Left lung (tissue), 10 donors: ENCODE measurements around the gene SLC10A7. TPM values are rescaled to one million over a fixed set of nuclear protein-coding genes. Genes with fewer than 3 reads are reported as not detected.
A peak's percentile ranks its signal among the peaks of the same experiment; 100 is the strongest.

Experiments
- ATAC-seq: fragments of 200-7000 bp; cut with Tn5 transposase; one replicate; pipeline ENCODE4 v1.9.1; 2020; ENCODE audit warnings: moderate library complexity
- DNase-seq, 4 donors: peaks; one replicate each; pipeline ENCODE4 v3.0.0-alpha.2; 2013 to 2020
- H3K27ac ChIP-seq, 2 donors: fragments of 200-600 bp; sonication (generic) in 1 of 2; one replicate each; pipeline versions ENCODE4 v1.5.0 to v1.8.0; 2020 to 2021
- H3K27me3 ChIP-seq, 2 donors: fragments of 200-600 bp; sonication (generic) in 1 of 2; one replicate each; pipeline versions ENCODE4 v1.5.0 to v1.8.0; 2020 to 2021
- H3K36me3 ChIP-seq, 2 donors: fragments of 200-600 bp; sonication (generic) in 1 of 2; one replicate each; pipeline versions ENCODE4 v1.5.0 to v1.8.0; 2020 to 2021
- H3K4me1 ChIP-seq, 2 donors: fragments of 200-600 bp; one replicate each; pipeline ENCODE4 v1.8.0; 2021
- H3K4me3 ChIP-seq, 2 donors: fragments of 200-600 bp; sonication (generic) in 1 of 2; one replicate each; pipeline versions ENCODE4 v1.5.0 to v1.8.0; 2020 to 2021; ENCODE audit warnings: mild to moderate bottlenecking in 1 of 2
- H3K9me3 ChIP-seq, 2 donors: fragments of 200-600 bp; sonication (generic) in 1 of 2; one replicate each; pipeline versions ENCODE4 v1.5.0 to v1.8.0; 2020 to 2021
- intact Hi-C, 2 donors: fragments of 100-400 bp; cut with DNase I; formaldehyde crosslinking; loops; one replicate each; pipeline versions ENCODE4 v1.11.2 to v1.14.2; 2022
- polyA plus RNA-seq, 6 donors: library from polyadenylated mRNA; unstranded; fragments of 120-200 nt; gene quantifications; one replicate each; pipeline ENCODE4 v1.2.1, GENCODE V29; 2013; ENCODE audit not compliant: insufficient read length in 6 of 6
- total RNA-seq, 2 donors: library from RNA; stranded (reverse); fragmentation: NEBNext Ultra II Directional; extraction: Animal tissue kit (Norgen Biotek cat#: 25700); gene quantifications; one replicate each; pipeline ENCODE4 v1.2.1, GENCODE V29; 2021
- TF ChIP-seq, protein P1 (sequence below), 2 donors: fragments of 200-600 bp; sonication (generic) in 1 of 2; IDR thresholded peaks; one replicate each; pipeline versions ENCODE4 v1.5.0 to v1.8.0; 2021; ENCODE audit warnings: antibody characterized with exemption in 2 of 2
- donor health status: DM: no; HTN: yes; CAD: no.
- donor health status: DM: no; HTN: no; CAD: no.

The SLC10A7 gene
- total and polyA plus RNA-seq, 8 donors = 16.3 to 22.0 (median 18.1) TPM

DNA sequence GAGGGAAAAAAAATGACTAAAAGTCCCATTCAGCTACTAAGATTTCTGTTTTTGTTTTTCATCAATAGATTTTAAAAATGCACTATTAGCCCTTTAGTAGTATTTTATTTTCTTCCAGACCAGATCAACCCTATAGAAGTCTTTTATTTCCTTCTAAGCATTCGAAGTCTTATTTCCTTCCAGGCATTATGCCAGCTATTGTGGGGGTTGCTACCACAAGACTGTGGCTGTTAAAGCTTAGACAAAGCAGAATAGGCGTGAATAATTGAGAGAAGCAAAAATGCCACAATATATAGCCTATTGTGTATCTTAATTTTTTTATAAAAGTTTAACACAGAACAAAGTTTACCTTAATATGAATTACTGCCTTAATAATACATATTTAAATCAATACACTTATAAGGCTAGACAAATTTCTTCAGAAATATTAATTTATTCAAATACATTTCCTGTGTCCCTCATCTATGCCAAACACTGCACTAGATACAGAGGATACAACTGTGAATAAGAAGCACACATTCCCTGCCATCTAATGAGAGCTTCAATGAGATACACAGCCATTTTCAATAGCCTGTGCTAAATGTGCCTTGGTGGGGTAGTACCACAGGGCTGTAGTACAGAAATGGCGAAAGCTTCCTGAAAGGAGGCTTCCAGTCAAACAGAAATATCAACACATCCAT, 33.1 kb downstream of the SLC10A7 start:
- peaks cover 0 to 7% of the 10 kb centered on the region in 2 donors for H3K4me1 ChIP-seq
- DNase-seq = peak in 1 of 4 donors; percentile 19
- TF ChIP-seq, protein P1, sequence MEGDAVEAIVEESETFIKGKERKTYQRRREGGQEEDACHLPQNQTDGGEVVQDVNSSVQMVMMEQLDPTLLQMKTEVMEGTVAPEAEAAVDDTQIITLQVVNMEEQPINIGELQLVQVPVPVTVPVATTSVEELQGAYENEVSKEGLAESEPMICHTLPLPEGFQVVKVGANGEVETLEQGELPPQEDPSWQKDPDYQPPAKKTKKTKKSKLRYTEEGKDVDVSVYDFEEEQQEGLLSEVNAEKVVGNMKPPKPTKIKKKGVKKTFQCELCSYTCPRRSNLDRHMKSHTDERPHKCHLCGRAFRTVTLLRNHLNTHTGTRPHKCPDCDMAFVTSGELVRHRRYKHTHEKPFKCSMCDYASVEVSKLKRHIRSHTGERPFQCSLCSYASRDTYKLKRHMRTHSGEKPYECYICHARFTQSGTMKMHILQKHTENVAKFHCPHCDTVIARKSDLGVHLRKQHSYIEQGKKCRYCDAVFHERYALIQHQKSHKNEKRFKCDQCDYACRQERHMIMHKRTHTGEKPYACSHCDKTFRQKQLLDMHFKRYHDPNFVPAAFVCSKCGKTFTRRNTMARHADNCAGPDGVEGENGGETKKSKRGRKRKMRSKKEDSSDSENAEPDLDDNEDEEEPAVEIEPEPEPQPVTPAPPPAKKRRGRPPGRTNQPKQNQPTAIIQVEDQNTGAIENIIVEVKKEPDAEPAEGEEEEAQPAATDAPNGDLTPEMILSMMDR (IDR thresholded peaks at IDR 0.05) = no peak
- intact Hi-C loops = no loop called here
- no peak overlapping the region for H3K4me3 ChIP-seq
- no peak overlapping the region for H3K27ac ChIP-seq
- H3K36me3 ChIP-seq = peaks cover 0 to 19% of the 10 kb centered on the region in 2 donors
- ATAC-seq = no peak
- no peaks in the 10 kb centered on the region for H3K27me3 ChIP-seq
- H3K9me3 ChIP-seq = peaks cover 0 to 7% of the 10 kb centered on the region in 2 donors

DNA sequence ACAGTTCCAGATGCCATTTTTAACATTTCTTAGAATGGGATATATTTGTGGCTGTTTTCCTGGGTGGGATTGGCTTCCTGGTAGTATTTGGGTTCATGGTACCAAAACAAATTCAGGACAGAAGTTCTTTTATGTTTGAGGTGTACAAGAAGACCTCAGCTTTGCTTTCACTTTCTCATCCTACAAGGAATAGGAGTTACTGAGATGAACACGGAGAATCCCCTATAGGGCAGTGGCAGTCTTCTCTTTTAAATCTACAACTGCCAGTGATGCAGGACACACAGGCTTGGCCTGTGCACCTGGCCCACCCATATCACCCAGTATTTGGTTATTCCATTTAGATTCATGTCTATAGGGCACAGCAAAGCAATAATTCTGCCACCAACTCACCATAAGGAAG, 35.2 kb downstream of the SLC10A7 start:
- DNase-seq (no peak), ATAC-seq (no peak)
- H3K9me3 ChIP-seq = peaks cover 0 to 28% of the 10 kb centered on the region in 2 donors
- H3K27me3 ChIP-seq = no peaks in the 10 kb centered on the region
- H3K4me1 ChIP-seq = peaks cover 0 to 7% of the 10 kb centered on the region in 2 donors
- no peak overlapping the region for H3K4me3 ChIP-seq
- peaks cover 0 to 20% of the 10 kb centered on the region in 2 donors for H3K36me3 ChIP-seq
- intact Hi-C loops = no loop called here
- TF ChIP-seq, protein P1 (IDR thresholded peaks at IDR 0.05) = no peak
- no peak overlapping the region for H3K27ac ChIP-seq

DNA sequence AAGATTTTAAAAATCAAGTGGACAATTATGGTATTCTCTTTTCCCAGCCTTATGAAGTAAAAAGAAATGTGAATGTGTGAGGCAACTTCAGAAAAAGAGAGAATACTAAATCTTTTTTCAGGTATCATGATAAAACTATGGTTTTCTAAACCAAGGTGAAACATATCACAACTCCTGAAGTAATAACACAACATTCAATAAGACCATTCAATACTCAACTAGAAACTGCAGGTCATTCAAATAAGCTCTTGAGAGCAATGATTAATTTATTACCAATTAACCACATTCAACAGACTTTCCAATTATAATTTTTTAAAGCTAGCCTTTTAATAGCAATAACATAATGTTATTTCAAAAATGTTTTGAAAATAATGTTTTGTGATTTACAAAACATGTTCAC, 35.8 kb downstream of the SLC10A7 start:
- Histone ChIP-seq H3K4me3 (no peak overlapping the region), H3K27me3 (no peaks in the 10 kb centered on the region), H3K9me3 (peaks cover 0 to 30% of the 10 kb centered on the region in 2 donors), H3K4me1 (peaks cover 0 to 7% of the 10 kb centered on the region in 2 donors), H3K36me3 (peaks cover 0 to 20% of the 10 kb centered on the region in 2 donors), H3K27ac (no peak overlapping the region)
- ATAC-seq (no peak), DNase-seq (no peak)
- intact Hi-C loops = no loop called here
- TF ChIP-seq, protein P1 (IDR thresholded peaks at IDR 0.05) = no peak

DNA sequence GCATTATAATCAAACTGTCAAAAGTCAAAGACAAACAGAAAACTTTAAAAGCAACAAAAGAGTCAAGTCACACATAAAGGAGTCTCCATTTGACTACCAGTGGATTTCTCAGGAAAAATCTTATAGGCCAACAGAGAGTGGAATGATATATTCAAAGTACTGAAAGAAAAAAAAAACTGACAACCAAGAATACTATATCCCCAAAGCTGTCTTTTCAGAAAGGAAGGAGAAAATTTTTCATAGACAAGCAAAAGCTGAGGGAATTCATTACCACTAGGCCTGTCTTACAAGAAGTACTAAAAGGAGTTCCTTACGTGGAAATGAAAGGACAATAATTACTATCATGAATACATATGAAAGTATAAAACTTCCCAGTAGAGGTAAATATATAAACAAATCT, 39.0 kb downstream of the SLC10A7 start:
- TF ChIP-seq, protein P1 (IDR thresholded peaks at IDR 0.05) = no peak
- DNase-seq (no peak), ATAC-seq (no peak)
- Histone ChIP-seq H3K27ac (no peak overlapping the region), H3K27me3 (no peaks in the 10 kb centered on the region), H3K4me1 (no peaks in the 10 kb centered on the region), H3K4me3 (no peak overlapping the region), H3K9me3 (peaks cover 0 to 30% of the 10 kb centered on the region in 2 donors), H3K36me3 (peaks cover 0 to 20% of the 10 kb centered on the region in 2 donors)
- intact Hi-C loops = no loop called here

DNA sequence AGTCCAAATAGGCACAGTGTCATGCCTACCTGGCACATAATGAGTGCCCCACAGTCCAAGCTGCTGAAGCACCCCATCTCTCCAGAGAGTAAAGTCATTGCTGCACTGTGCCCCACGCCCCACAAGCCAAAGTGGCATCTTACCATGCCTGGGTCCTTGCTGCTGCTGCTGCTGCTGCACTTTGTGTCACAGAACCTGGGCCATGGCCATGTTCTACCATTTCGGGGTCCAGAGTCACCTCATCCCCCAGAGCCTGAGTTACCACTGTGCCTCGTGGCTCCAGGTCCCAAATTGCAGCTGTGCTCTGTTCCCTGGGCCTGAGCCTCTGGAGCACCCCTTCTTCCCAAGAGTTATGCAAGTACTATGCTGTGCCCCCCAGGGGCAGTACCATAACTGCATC, 40.5 kb downstream of the SLC10A7 start:
- Histone ChIP-seq H3K4me1 (no peaks in the 10 kb centered on the region), H3K36me3 (peaks cover 0 to 10% of the 10 kb centered on the region in 2 donors), H3K4me3 (no peak overlapping the region), H3K27me3 (no peaks in the 10 kb centered on the region), H3K9me3 (peaks cover 0 to 30% of the 10 kb centered on the region in 2 donors), H3K27ac (no peak overlapping the region)
- DNase-seq = peak in 1 of 4 donors; percentile 24
- ATAC-seq = no peak
- TF ChIP-seq, protein P1 (IDR thresholded peaks at IDR 0.05) = no peak
- intact Hi-C loops = no loop called here
